SU-DHL-6 (cell line): Measurements from ENCODE around the gene DNAJA2.
A peak's percentile ranks its signal among the peaks of the same experiment; 100 is the strongest.

Source experiments
- H2AFZ ChIP-seq: fragments of 200-600 bp; sonication (generic); 2 replicates; pipeline ENCODE4 v1.6.1; 2014; ENCODE audit warnings: low read depth, mild to moderate bottlenecking, moderate library complexity, mixed read lengths, antibody characterized with exemption, low read length; ENCODE audit not compliant: severe bottlenecking
- H3F3A ChIP-seq: fragments of 200-600 bp; shearing (Covaris generic); 2 replicates; pipeline ENCODE4 v1.6.0; 2016; ENCODE audit warnings: antibody characterized with exemption, mild to moderate bottlenecking; ENCODE audit not compliant: insufficient read depth
- H3K27ac ChIP-seq: fragments of 200-600 bp; sonication (generic); 2 replicates; pipeline ENCODE4 v1.5.1; 2016; ENCODE audit warnings: low read depth, mild to moderate bottlenecking, low read length, moderate library complexity, mixed read lengths
- H3K27me3 ChIP-seq: fragments of 200-600 bp; sonication (generic), shearing (Covaris generic); 2 replicates; pipeline ENCODE4 v1.6.0; 2014; ENCODE audit warnings: mild to moderate bottlenecking, low read length
- H3K36me3 ChIP-seq: fragments of 200-600 bp; sonication (generic); 2 replicates; pipeline ENCODE4 v1.6.1; 2014; ENCODE audit warnings: mild to moderate bottlenecking, low read length, mixed read lengths
- H3K4me2 ChIP-seq: fragments of 300-600, 200-600 bp; shearing (Covaris generic), sonication (generic); 2 replicates; pipeline ENCODE4 v1.6.0; 2014; ENCODE audit warnings: low read length, low read depth, mild to moderate bottlenecking; ENCODE audit not compliant: poor library complexity, severe bottlenecking
- H3K4me3 ChIP-seq: fragments of 200-600 bp; sonication (generic); 2 replicates; pipeline ENCODE4 v1.5.1; 2014; ENCODE audit warnings: antibody characterized with exemption, low read length, mild to moderate bottlenecking, mixed read lengths; ENCODE audit not compliant: insufficient read depth, poor library complexity, severe bottlenecking
- H3K79me2 ChIP-seq: fragments of 200-600 bp; sonication (generic); 2 replicates; pipeline ENCODE4 v1.6.1; 2014; ENCODE audit warnings: mild to moderate bottlenecking, low read length, moderate library complexity; ENCODE audit not compliant: insufficient read depth
- H3K9ac ChIP-seq: fragments of 200-600 bp; sonication (generic); 2 replicates; pipeline ENCODE4 v1.7.0; 2014; ENCODE audit warnings: mild to moderate bottlenecking, low read length
- H3K9me2 ChIP-seq: fragments of 200-600 bp; sonication (generic); replicated peaks from 2 replicates; pipeline ENCODE4 v1.6.1; 2014; ENCODE audit warnings: low read length; ENCODE audit not compliant: insufficient read depth
- H3K9me3 ChIP-seq: fragments of 200-600 bp; sonication (generic); 2 replicates; pipeline ENCODE4 v1.6.1; 2014; ENCODE audit warnings: low read length, mixed read lengths; ENCODE audit not compliant: insufficient read depth
- H4K20me1 ChIP-seq: fragments of 200-600 bp; sonication (generic); 2 replicates; pipeline ENCODE4 v1.6.1; 2014; ENCODE audit warnings: low read depth, mild to moderate bottlenecking, antibody characterized with exemption, low read length, moderate library complexity, mixed read lengths
- EZH2phosphoT487 ChIP-seq: fragments of 200-600 bp; sonication (generic), shearing (Covaris generic); conservative IDR thresholded peaks from 2 replicates; pipeline ENCODE4 v1.6.1; 2018; ENCODE audit warnings: mild to moderate bottlenecking, antibody characterized with exemption, low read length, moderate library complexity, mixed read lengths
- TF ChIP-seq, protein P1 (sequence below): fragments of 200-600 bp; sonication (generic); IDR thresholded peaks from one replicate; pipeline ENCODE4 v1.5.1; 2017; ENCODE audit warnings: antibody characterized with exemption, mild to moderate bottlenecking, low read length, moderate library complexity; ENCODE audit not compliant: insufficient read depth, poor library complexity, severe bottlenecking

The DNAJA2 gene

GRCh38 chr16:46975908-46976470 is 2.5 kb upstream of the DNAJA2 start:
- Histone ChIP-seq H3K9ac (no peak overlapping the region), H3F3A (peaks cover 8% of the 10 kb centered on the region; the same call in 1 of the 2 replicates), H2AFZ (peak overlapping the region; percentile 5), H3K9me3 (no peaks in the 10 kb centered on the region), H3K9me2 (no peaks in the 10 kb centered on the region), H3K4me2 (peak overlapping the region; percentile 18), H3K27me3 (no peaks in the 10 kb centered on the region), H3K79me2 (peaks cover 21% of the 10 kb centered on the region), H3K36me3 (peaks cover 4% of the 10 kb centered on the region; the same call in 1 of the 2 replicates), H4K20me1 (no peaks in the 10 kb centered on the region), H3K27ac (no peak overlapping the region), H3K4me3 (no peak overlapping the region)
- no peak for TF ChIP-seq EZH2phosphoT487
- TF ChIP-seq, protein P1, sequence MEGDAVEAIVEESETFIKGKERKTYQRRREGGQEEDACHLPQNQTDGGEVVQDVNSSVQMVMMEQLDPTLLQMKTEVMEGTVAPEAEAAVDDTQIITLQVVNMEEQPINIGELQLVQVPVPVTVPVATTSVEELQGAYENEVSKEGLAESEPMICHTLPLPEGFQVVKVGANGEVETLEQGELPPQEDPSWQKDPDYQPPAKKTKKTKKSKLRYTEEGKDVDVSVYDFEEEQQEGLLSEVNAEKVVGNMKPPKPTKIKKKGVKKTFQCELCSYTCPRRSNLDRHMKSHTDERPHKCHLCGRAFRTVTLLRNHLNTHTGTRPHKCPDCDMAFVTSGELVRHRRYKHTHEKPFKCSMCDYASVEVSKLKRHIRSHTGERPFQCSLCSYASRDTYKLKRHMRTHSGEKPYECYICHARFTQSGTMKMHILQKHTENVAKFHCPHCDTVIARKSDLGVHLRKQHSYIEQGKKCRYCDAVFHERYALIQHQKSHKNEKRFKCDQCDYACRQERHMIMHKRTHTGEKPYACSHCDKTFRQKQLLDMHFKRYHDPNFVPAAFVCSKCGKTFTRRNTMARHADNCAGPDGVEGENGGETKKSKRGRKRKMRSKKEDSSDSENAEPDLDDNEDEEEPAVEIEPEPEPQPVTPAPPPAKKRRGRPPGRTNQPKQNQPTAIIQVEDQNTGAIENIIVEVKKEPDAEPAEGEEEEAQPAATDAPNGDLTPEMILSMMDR, result no peak

GRCh38 chr16:46975165-46975564 is 1.7 kb upstream of the DNAJA2 start:
- Histone ChIP-seq H3K9me2 (no peaks in the 10 kb centered on the region), H2AFZ (no peak overlapping the region), H3K79me2 (peaks cover 29% of the 10 kb centered on the region), H3K27me3 (no peaks in the 10 kb centered on the region), H3K9me3 (no peaks in the 10 kb centered on the region), H3K9ac (no peak overlapping the region), H3K36me3 (peaks cover 6% of the 10 kb centered on the region; the same call in 1 of the 2 replicates), H3F3A (peaks cover 8% of the 10 kb centered on the region; the same call in 1 of the 2 replicates), H3K27ac (no peak overlapping the region), H3K4me2 (no peak overlapping the region), H3K4me3 (no peak overlapping the region), H4K20me1 (no peaks in the 10 kb centered on the region)
- TF ChIP-seq, protein P1, result no peak
- TF ChIP-seq EZH2phosphoT487, result no peak

DNA sequence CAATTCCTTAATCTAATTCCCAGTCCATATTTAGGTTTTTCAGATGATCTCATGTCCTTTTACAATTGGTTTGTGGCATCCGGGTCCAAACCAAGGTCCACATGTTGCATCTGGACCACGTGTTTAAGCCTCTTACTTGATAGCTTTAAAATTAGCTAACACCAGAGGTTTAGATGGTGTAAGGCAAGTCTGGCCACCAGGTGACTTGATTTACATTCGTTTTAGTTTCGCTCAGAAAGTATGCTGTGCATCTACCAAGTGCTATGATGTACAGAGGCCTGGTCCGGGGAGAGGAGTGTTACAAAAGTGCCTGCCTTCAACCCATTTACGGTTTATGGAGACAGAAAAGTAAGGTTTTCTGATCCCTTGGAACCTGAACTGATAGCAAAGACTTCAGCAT is 878 bp upstream of the DNAJA2 start:
- peak overlapping the region; percentile 75 for H3K4me3 ChIP-seq
- H3K27ac ChIP-seq, result peak overlapping the region; percentile 71
- H3K79me2 ChIP-seq, result peaks cover 38% of the 10 kb centered on the region

More for the DNA sequence above, 878 bp upstream of the DNAJA2 start:
- Histone ChIP-seq H2AFZ (peak overlapping the region; percentile 33), H3K9me2 (no peaks in the 10 kb centered on the region), H4K20me1 (peaks cover 2% of the 10 kb centered on the region; the same call in 1 of the 2 replicates), H3K36me3 (peaks cover 14% of the 10 kb centered on the region), H3K9ac (peak overlapping the region; percentile 73), H3K4me2 (peak overlapping the region; percentile 90), H3F3A (peaks cover 8% of the 10 kb centered on the region; the same call in 1 of the 2 replicates), H3K27me3 (no peaks in the 10 kb centered on the region), H3K9me3 (no peaks in the 10 kb centered on the region)
- no peak for TF ChIP-seq EZH2phosphoT487
- TF ChIP-seq, protein P1, result no peak
